Keratinocyte (primary cell): ENCODE data around the gene CKS1B.

Source experiments
- CTCF ChIP-seq, 3 experiments: IDR thresholded peaks in 1 of 3; conservative IDR thresholded peaks in 1 of 3; optimal IDR thresholded peaks in 1 of 3; 2 replicates in 2 of 3; 3 replicates in 1 of 3; pipeline versions ENCODE3 to v1.5.1; 2011; ENCODE audit warnings: low read length in 3 of 3, mild to moderate bottlenecking in 3 of 3, moderate library complexity in 2 of 3, control low read depth in 1 of 3, inconsistent platforms in 1 of 3; ENCODE audit not compliant: insufficient read depth in 2 of 3; ENCODE audit errors: extremely low read depth in 1 of 3
- EZH2 ChIP-seq: IDR thresholded peaks from one replicate; pipeline ENCODE4 v1.6.1; 2012; ENCODE audit warnings: inconsistent platforms, mild to moderate bottlenecking, low read length, moderate library complexity

GRCh38 chr1:155005076-155006011 is 30.9 kb downstream of the CKS1B start:
- TF ChIP-seq CTCF (optimal IDR thresholded peaks at IDR 0.05 in 1 of 3, IDR thresholded peaks at IDR 0.05 in 1 of 3, conservative IDR thresholded peaks at IDR 0.05 in 1 of 3; ENCODE audit: extremely low read depth in 1 of 3, insufficient read depth in 2 of 3, low read length in 3 of 3), result no peak
- no peak for TF ChIP-seq EZH2
